Measurements from ENCODE around the gene ATP6V1G3. TPM values are rescaled to one million over a fixed set of nuclear protein-coding genes. Genes with fewer than 3 reads are reported as not detected.
"Not testable (repeated sequence)": the region's sequence is repeated elsewhere in the genome, so short reads cannot be mapped to it uniquely, and the experiment has no call there.

ATP6V1G3 gene
- total RNA-seq, 1 donor: 0.43 TPM

DNA sequence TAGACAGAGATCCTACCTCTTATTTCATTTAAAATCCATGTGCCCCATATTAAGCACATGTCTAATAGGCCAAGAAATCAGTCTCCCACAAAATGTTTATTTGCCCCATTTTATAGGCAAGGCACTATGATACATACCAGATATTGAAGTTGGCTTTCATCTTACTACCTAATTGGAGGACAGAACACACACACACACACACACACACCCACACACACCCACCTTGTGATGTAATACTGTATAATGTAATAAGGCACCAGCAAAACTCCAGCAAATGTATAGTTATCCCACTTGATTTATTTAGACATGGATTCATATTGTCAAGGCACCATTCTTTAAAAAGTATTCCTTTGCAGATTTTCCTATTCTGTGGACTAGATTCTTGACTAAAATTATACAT is 56.8 kb downstream of the ATP6V1G3 start:
- no peak overlapping the region for H3K4me3 ChIP-seq (ENCODE audit: low read depth, low read length)
- DNase-seq (ENCODE audit: low read depth): no peak
- TF ChIP-seq, protein P1, sequence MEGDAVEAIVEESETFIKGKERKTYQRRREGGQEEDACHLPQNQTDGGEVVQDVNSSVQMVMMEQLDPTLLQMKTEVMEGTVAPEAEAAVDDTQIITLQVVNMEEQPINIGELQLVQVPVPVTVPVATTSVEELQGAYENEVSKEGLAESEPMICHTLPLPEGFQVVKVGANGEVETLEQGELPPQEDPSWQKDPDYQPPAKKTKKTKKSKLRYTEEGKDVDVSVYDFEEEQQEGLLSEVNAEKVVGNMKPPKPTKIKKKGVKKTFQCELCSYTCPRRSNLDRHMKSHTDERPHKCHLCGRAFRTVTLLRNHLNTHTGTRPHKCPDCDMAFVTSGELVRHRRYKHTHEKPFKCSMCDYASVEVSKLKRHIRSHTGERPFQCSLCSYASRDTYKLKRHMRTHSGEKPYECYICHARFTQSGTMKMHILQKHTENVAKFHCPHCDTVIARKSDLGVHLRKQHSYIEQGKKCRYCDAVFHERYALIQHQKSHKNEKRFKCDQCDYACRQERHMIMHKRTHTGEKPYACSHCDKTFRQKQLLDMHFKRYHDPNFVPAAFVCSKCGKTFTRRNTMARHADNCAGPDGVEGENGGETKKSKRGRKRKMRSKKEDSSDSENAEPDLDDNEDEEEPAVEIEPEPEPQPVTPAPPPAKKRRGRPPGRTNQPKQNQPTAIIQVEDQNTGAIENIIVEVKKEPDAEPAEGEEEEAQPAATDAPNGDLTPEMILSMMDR (IDR thresholded peaks at IDR 0.05; ENCODE audit: insufficient read depth, low read depth, low read length): no peak

DNA sequence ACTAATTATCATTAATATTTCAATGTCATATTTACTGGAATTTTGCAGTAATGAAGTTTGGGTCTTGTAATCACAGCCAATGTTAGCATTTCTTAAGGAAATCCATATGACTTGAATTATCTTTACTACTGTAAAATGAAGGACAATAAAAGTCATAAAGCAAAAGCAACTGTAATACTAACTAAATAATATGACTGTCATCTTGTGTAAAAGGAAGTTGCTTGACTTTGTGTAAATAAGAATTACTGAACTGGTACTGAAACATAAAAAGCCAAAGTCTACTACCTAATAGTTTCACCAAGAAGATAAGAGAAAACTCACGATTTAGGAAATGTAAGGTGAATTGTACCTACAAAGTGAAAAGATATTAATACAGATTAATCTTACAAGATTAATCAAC is 57.5 kb downstream of the ATP6V1G3 start:
- TF ChIP-seq, protein P1 (IDR thresholded peaks at IDR 0.05; ENCODE audit: insufficient read depth, low read depth, low read length): no peak
- no peak overlapping the region for H3K4me3 ChIP-seq (ENCODE audit: low read depth, low read length)
- DNase-seq (ENCODE audit: low read depth): no peak

DNA sequence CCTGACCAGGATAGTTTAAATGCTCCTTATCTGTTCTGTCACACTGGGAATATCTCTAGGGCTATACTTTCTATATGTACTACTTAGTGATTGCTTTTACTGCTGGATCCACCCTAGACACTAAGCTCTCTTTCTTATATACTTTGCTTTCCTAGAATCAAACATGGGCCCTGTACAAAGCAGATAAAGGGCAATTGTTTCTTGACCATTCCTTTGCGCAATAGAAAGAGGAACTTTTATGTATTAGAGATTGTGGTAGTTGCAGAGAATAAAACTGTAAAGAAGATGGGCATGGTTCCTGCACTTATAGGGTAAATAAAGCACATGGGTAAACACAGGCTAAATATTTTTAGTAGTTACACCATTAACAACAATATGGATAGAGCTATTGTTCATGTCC is 58.8 kb downstream of the ATP6V1G3 start:
- no peak for DNase-seq (ENCODE audit: low read depth)
- TF ChIP-seq, protein P1 (IDR thresholded peaks at IDR 0.05; ENCODE audit: insufficient read depth, low read depth, low read length): no peak
- H3K4me3 ChIP-seq (ENCODE audit: low read depth, low read length): no peak overlapping the region

DNA sequence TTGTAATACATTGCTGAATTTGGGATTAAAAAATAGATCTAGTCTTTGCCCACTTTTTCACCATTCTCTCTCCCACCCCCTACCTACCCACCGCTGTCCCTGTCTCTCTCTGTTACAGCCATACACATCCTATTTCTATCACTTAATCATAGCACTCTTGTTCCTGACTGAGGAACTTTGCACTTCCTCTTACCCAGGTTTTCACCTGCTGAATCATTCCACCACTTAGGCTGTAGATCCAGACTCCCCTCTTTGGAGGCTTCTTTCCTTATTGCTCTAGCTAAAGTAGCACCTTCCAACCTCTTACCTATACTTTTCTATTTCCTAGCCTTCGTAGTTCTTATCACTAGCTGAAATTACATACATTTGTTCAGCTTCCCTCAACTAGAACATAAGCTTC is 59.6 kb downstream of the ATP6V1G3 start:
- no peak overlapping the region for H3K4me3 ChIP-seq (ENCODE audit: low read depth, low read length)
- DNase-seq (ENCODE audit: low read depth): no peak
- TF ChIP-seq, protein P1 (IDR thresholded peaks at IDR 0.05; ENCODE audit: insufficient read depth, low read depth, low read length): no peak

DNA sequence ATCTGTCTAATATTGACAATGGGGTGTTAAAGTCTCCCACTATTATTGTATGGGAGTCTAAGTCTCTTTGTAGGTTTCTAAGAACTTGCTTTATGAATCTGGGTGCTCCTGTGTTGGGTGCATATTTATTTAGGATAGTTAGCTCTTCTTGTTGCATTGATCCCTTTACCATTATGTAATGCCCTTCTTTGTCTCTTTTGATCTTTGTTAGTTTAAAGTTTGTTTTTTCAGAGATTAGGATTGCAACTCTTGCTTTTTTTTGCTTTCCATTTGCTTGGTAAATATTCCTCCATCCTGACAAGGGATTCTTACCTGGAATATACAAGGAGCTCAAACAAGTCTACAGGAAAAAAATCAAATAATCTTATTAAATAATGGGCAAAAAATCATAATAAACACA is 63.1 kb downstream of the ATP6V1G3 start:
- not testable (repeated sequence) for DNase-seq (ENCODE audit: low read depth); H3K4me3 ChIP-seq (ENCODE audit: low read depth, low read length)

Other genes starting within 250 kb of the ATP6V1G3 start
- gene PTPRC, start 98.4 kb upstream of the ATP6V1G3 start, total RNA-seq: 0.64 and 3.5 TPM in 2 replicates

Data from fibroblast of villous mesenchyme (primary cell).